ENCODE results near the gene NELFB. TPM values are rescaled to one million over a fixed set of nuclear protein-coding genes. Genes with fewer than 3 reads are reported as not detected.

Gene NELFB
- total and polyA plus RNA-seq, 9 of the 15 experiments (the other 6 are each of a cell fraction or from before 2014, with no cell fraction given): 0.24 to 84.0 (median 29.7) TPM

- TF ChIP-seq HIVEP1 (CRISPR knock-in tag; IDR thresholded peaks at IDR 0.05): no peak
- TF ChIP-seq BHLHE40 (IDR thresholded peaks at IDR 0.05; ENCODE audit: low read length): peak; percentile 80
- no peak for TF ChIP-seq IFI16 (CRISPR knock-in tag; IDR thresholded peaks at IDR 0.05)
- no peak for TF ChIP-seq FOXA1 (IDR thresholded peaks at IDR 0.05; ENCODE audit: borderline replicate concordance)
- TF ChIP-seq PTRF (tag; IDR thresholded peaks at IDR 0.05): no peak
- TF ChIP-seq GTF2B (IDR thresholded peaks at IDR 0.05; ENCODE audit: extremely low read depth, insufficient read length): no peak
- no peak for TF ChIP-seq BDP1 (IDR thresholded peaks at IDR 0.05; ENCODE audit: insufficient read depth, insufficient read length)
- no peak for TF ChIP-seq BCOR (IDR thresholded peaks at IDR 0.05)
- no peak for TF ChIP-seq OTX1 (CRISPR knock-in tag; IDR thresholded peaks at IDR 0.05)
- peak; percentile 31; the same call in 1 of the 2 replicates for TF ChIP-seq JUND (IDR thresholded peaks at IDR 0.05; ENCODE audit: borderline replicate concordance, low read depth, low read length)
- no peak for TF ChIP-seq JUND (tag; IDR thresholded peaks at IDR 0.05; ENCODE audit: borderline replicate concordance, low read depth, low read length)
- no peak for TF ChIP-seq ZNF232 (CRISPR knock-in tag; IDR thresholded peaks at IDR 0.05)
- TF ChIP-seq MEIS2 (IDR thresholded peaks at IDR 0.05; ENCODE audit: partially characterized antibody): no peak
- TF ChIP-seq MCM3 (IDR thresholded peaks at IDR 0.05): no peak
- TF ChIP-seq ZNF445 (CRISPR knock-in tag; IDR thresholded peaks at IDR 0.05; ENCODE audit: low read depth): no peak
- no peak for TF ChIP-seq HDAC6 (IDR thresholded peaks at IDR 0.05; ENCODE audit: low read depth, low read length)
- TF ChIP-seq ZNF766 (CRISPR knock-in tag; conservative IDR thresholded peaks at IDR 0.05): 0 out of 2 replicates have a peak, but pooled peaks have one; percentile 41
- TF ChIP-seq ETV6 (IDR thresholded peaks at IDR 0.05; ENCODE audit: borderline replicate concordance in 1 of 2, low read depth in 2 of 2, low read length in 1 of 2): peak; percentile 29 to 32; a peak in 1 of 4 replicates
- no peak for TF ChIP-seq ETV6 (CRISPR knock-in tag; IDR thresholded peaks at IDR 0.05; ENCODE audit: borderline replicate concordance)
- TF ChIP-seq TRIM24 (IDR thresholded peaks at IDR 0.05): no peak
- TF ChIP-seq NFIC (IDR thresholded peaks at IDR 0.05): peak; percentile 95
- TF ChIP-seq ADNP (tag; IDR thresholded peaks at IDR 0.05): no peak
- 0 out of 4 replicates have a peak, but pooled peaks of 1 of the 2 experiments have one; percentile 25 for TF ChIP-seq BCLAF1 (IDR thresholded peaks at IDR 0.05; ENCODE audit: borderline replicate concordance in 1 of 2, control insufficient read depth in 1 of 2, low read depth in 2 of 2, low read length in 1 of 2)
- TF ChIP-seq TARDBP (IDR thresholded peaks at IDR 0.05): no peak
- TF ChIP-seq CREM (IDR thresholded peaks at IDR 0.05; ENCODE audit: low read depth): no peak
- TF ChIP-seq ZZZ3 (IDR thresholded peaks at IDR 0.05): no peak
Measured at GRCh38 chr9:137276473-137277328, 21.6 kb downstream of the NELFB start (continued).
